H1 (cell line): Measurements from ENCODE around the gene TBL2. TPM values are rescaled to one million over a fixed set of nuclear protein-coding genes. Genes with fewer than 3 reads are reported as not detected.

Source experiments
- CTCF ChIA-PET: fragments of 300-600 bp; sonication (Branson Sonifier 250); formaldehyde crosslinking; loops from one replicate; lab custom pipeline; 2021; ENCODE audit not compliant: partially characterized antibody; lab: Charles Lee
- POLR2A ChIA-PET: fragments of 300-600 bp; sonication (Branson Sonifier 250); formaldehyde crosslinking; loops from one replicate; lab custom pipeline; 2021; ENCODE audit warnings: inconsistent platforms; ENCODE audit not compliant: partially characterized antibody; lab: Charles Lee
- DNase-seq, 2 experiments: peaks; one replicate each; pipeline versions ENCODE4 v3.0.0 to v3.0.0-alpha.2; 2010 to 2022; ENCODE audit warnings: low spot score in 2 of 2, low read depth in 1 of 2, mixed read lengths in 1 of 2
- FAIRE-seq: peaks from 2 replicates; lab custom pipeline; 2011; peaks lifted over from hg19 to GRCh38; lab: Jason Lieb, UNC
- H2AFZ ChIP-seq: 2 replicates; pipeline ENCODE4 v1.8.1; 2012; ENCODE audit warnings: low read length, inconsistent platforms
- H2AK5ac ChIP-seq: 2 replicates; pipeline ENCODE4 v1.6.1; 2013; ENCODE audit warnings: low read depth, low read length
- H2BK120ac ChIP-seq: replicated peaks from 2 replicates; pipeline ENCODE3; 2013; ENCODE audit warnings: low read depth, low read length, inconsistent platforms
- H2BK12ac ChIP-seq: 2 replicates; pipeline ENCODE4 v1.6.1; 2013; ENCODE audit warnings: low read depth, low read length
- H2BK15ac ChIP-seq: 2 replicates; pipeline ENCODE4 v1.6.1; 2013; ENCODE audit warnings: low read length
- H2BK20ac ChIP-seq: 2 replicates; pipeline ENCODE4 v1.6.1; 2013; ENCODE audit warnings: low read length
- H2BK5ac ChIP-seq: 2 replicates; pipeline ENCODE4 v1.6.1; 2013; ENCODE audit warnings: low read depth, low read length
- H3K14ac ChIP-seq: 2 replicates; pipeline ENCODE4 v1.6.1; 2013; ENCODE audit warnings: inconsistent platforms; ENCODE audit not compliant: insufficient read length
- H3K18ac ChIP-seq: 2 replicates; pipeline ENCODE4 v1.6.1; 2013; ENCODE audit warnings: low read length; ENCODE audit errors: extremely low read depth
- H3K23ac ChIP-seq: 2 replicates; pipeline ENCODE4 v1.6.1; 2013; ENCODE audit warnings: inconsistent platforms; ENCODE audit not compliant: insufficient read length
- H3K23me2 ChIP-seq: 2 replicates; pipeline ENCODE4 v1.6.1; 2013; ENCODE audit warnings: low read depth, low read length
- H3K27ac ChIP-seq: 2 replicates; pipeline ENCODE4 v1.6.1; 2011; ENCODE audit warnings: low read depth, low read length, inconsistent platforms
- H3K27me3 ChIP-seq, 4 experiments: replicated peaks in 1 of 4; 1 replicate in 1 of 4; 2 replicates in 3 of 4; pipeline versions ENCODE4 v1.6.1 to v1.8.1; 2011 to 2013; ENCODE audit warnings: low read length in 3 of 4, mild to moderate bottlenecking in 3 of 4, inconsistent platforms in 2 of 4, mixed read lengths in 2 of 4, moderate library complexity in 1 of 4; ENCODE audit not compliant: control insufficient read depth in 3 of 4, insufficient read depth in 3 of 4; ENCODE audit errors: extremely low read depth in 1 of 4
- H3K36me3 ChIP-seq, 4 experiments: 2 replicates each; pipeline versions ENCODE4 v1.6.1 to v1.8.1; 2011 to 2013; ENCODE audit warnings: mild to moderate bottlenecking in 4 of 4, low read length in 3 of 4, moderate library complexity in 2 of 4, control low read depth in 1 of 4, inconsistent platforms in 1 of 4; ENCODE audit not compliant: insufficient read depth in 4 of 4, control insufficient read depth in 2 of 4
- H3K4ac ChIP-seq: replicated peaks from 2 replicates; pipeline ENCODE3; 2013; ENCODE audit warnings: low read length, low read depth, mixed read lengths, inconsistent platforms; ENCODE audit not compliant: insufficient read length
- H3K4me1 ChIP-seq, 4 experiments: replicated peaks in 1 of 4; 1 replicate in 1 of 4; 2 replicates in 3 of 4; pipeline versions ENCODE4 v1.6.1 to v1.8.1; 2011 to 2013; ENCODE audit warnings: low read length in 3 of 4, inconsistent platforms in 2 of 4, mixed read lengths in 1 of 4; ENCODE audit not compliant: insufficient read depth in 4 of 4, control insufficient read depth in 3 of 4
- H3K4me2 ChIP-seq, 2 experiments: 2 replicates each; pipeline versions ENCODE4 v1.6.1 to v1.8.1; 2011 to 2013; ENCODE audit warnings: low read depth in 2 of 2, low read length in 2 of 2, control low read depth in 1 of 2, inconsistent platforms in 1 of 2, mild to moderate bottlenecking in 1 of 2; ENCODE audit not compliant: insufficient read depth in 1 of 2
- H3K4me3 ChIP-seq, 4 experiments: fragments of 200-600, 300-600 bp in 1 of 4; sonication (generic), shearing (Covaris generic), sonication (Bioruptor Twin) in 1 of 4; 2 replicates each; pipeline versions ENCODE4 v1.5.1 to v1.8.1; 2011 to 2016; ENCODE audit warnings: low read length in 4 of 4, low read depth in 3 of 4, control low read depth in 2 of 4, inconsistent platforms in 2 of 4, mild to moderate bottlenecking in 2 of 4, mixed read lengths in 1 of 4, moderate library complexity in 1 of 4; ENCODE audit not compliant: insufficient read depth in 2 of 4; ENCODE audit errors: extremely low read depth in 1 of 4
- H3K56ac ChIP-seq: replicated peaks from 2 replicates; pipeline ENCODE3; 2013; ENCODE audit warnings: low read depth, mild to moderate bottlenecking, mixed read lengths, low read length, inconsistent platforms; ENCODE audit not compliant: insufficient read length
- H3K79me1 ChIP-seq: 2 replicates; pipeline ENCODE4 v1.6.1; 2013; ENCODE audit warnings: low read depth, low read length, control low read depth
- H3K79me2 ChIP-seq, 2 experiments: 2 replicates each; pipeline versions ENCODE4 v1.6.1 to v1.8.1; 2012 to 2013; ENCODE audit warnings: low read length in 2 of 2, mild to moderate bottlenecking in 2 of 2, inconsistent platforms in 1 of 2; ENCODE audit not compliant: insufficient read depth in 2 of 2, control insufficient read depth in 1 of 2
- H3K9ac ChIP-seq, 4 experiments: replicated peaks in 1 of 4; 1 replicate in 1 of 4; 2 replicates in 3 of 4; pipeline versions ENCODE4 v1.6.1 to v1.8.1; 2011 to 2013; ENCODE audit warnings: low read depth in 3 of 4, low read length in 3 of 4, control low read depth in 2 of 4, mild to moderate bottlenecking in 2 of 4, moderate library complexity in 2 of 4, inconsistent platforms in 1 of 4; ENCODE audit errors: extremely low read depth in 1 of 4
- H3K9me3 ChIP-seq, 2 experiments: 2 replicates each; pipeline versions ENCODE4 v1.6.1 to v1.8.1; 2012 to 2013; ENCODE audit warnings: mild to moderate bottlenecking in 2 of 2, moderate library complexity in 2 of 2, control low read depth in 1 of 2, inconsistent platforms in 1 of 2, low read depth in 1 of 2, low read length in 1 of 2, mixed read lengths in 1 of 2; ENCODE audit not compliant: insufficient read depth in 2 of 2
- H4K20me1 ChIP-seq, 2 experiments: replicated peaks in 1 of 2; 2 replicates each; pipeline versions ENCODE3 to v1.8.1; 2011 to 2013; ENCODE audit warnings: inconsistent platforms in 2 of 2, low read length in 2 of 2, mild to moderate bottlenecking in 1 of 2; ENCODE audit not compliant: insufficient read depth in 2 of 2, control insufficient read depth in 1 of 2
- H4K5ac ChIP-seq: 2 replicates; pipeline ENCODE4 v1.6.1; 2013; ENCODE audit warnings: low read length, low read depth, mixed read lengths, inconsistent platforms; ENCODE audit not compliant: insufficient read length
- H4K8ac ChIP-seq: 2 replicates; pipeline ENCODE4 v1.8.0; 2013; ENCODE audit warnings: mild to moderate bottlenecking, moderate library complexity, low read length, inconsistent platforms; ENCODE audit not compliant: insufficient read depth; ENCODE audit errors: extremely low read depth
- H4K91ac ChIP-seq: replicated peaks from 2 replicates; pipeline ENCODE3; 2013; ENCODE audit warnings: low read length, mixed read lengths, inconsistent platforms; ENCODE audit not compliant: insufficient read length
- BRCA1 ChIP-seq: IDR thresholded peaks from 2 replicates; pipeline ENCODE4 v1.6.1; 2012; ENCODE audit warnings: low read depth, low read length, improper control_type of control experiment
- CHD1 ChIP-seq: IDR thresholded peaks from 2 replicates; pipeline ENCODE4 v1.6.1; 2012; ENCODE audit warnings: low read depth, low read length, improper control_type of control experiment
- HDAC2 ChIP-seq, 2 experiments: fragments of 300-600 bp in 1 of 2; sonication (generic) in 1 of 2; IDR thresholded peaks; 2 replicates each; pipeline ENCODE4 v1.6.1; 2011 to 2012; ENCODE audit warnings: low read depth in 2 of 2, low read length in 2 of 2, mild to moderate bottlenecking in 2 of 2, moderate library complexity in 2 of 2, borderline replicate concordance in 1 of 2, inconsistent platforms in 1 of 2
- RBBP5 ChIP-seq: IDR thresholded peaks from 2 replicates; pipeline ENCODE4 v1.7.1; 2012; ENCODE audit warnings: low read depth, mild to moderate bottlenecking, inconsistent platforms, low read length, moderate library complexity, borderline replicate concordance
- RFX5 ChIP-seq: IDR thresholded peaks from 2 replicates; pipeline ENCODE4 v1.6.1; 2011; ENCODE audit warnings: low read depth, low read length, improper control_type of control experiment, borderline replicate concordance
- WGBS, 2 experiments: shearing (Covaris generic) in 1 of 2; methylation state at CpG; one replicate each; pipeline versions ENCODE4 v1.1.6 to v1.1.7; 2013 to 2015; ENCODE audit warnings: low lambda C conversion rate in 2 of 2, mixed read lengths in 2 of 2, inconsistent platforms in 1 of 2, low coverage in 1 of 2, missing lambda C conversion rate in 1 of 2; ENCODE audit not compliant: insufficient replicate concordance in 2 of 2, insufficient coverage in 1 of 2, insufficient read length in 1 of 2; ENCODE audit errors: extremely low coverage in 1 of 2, missing lambda C conversion rate in 1 of 2; 5-methylcytosine and 5-hydroxymethylcytosine counted together
- polyA plus RNA-seq, 7 experiments: library from polyadenylated mRNA; depleted of rRNA in 3 of 7; stranded (reverse) in 5 of 7; unstranded in 2 of 7; fragments of >200 nt in 5 of 7; fragments of 200-250 nt in 2 of 7; gene quantifications; 1 replicate in 5 of 7; 2 replicates in 1 of 7; 4 replicates in 1 of 7; pipeline versions ENCODE4 v1.2.1 to v1.2.3, GENCODE V29; 2011 to 2013; ENCODE audit warnings: missing spikeins in 2 of 7, mixed read lengths in 2 of 7
- total RNA-seq: library from RNA; stranded (reverse); fragmentation: NEBNext Ultra II Directional; extraction: Animal tissue kit (Norgen Biotek cat#: 25700); gene quantifications from 2 replicates; pipeline ENCODE4 v1.2.1, GENCODE V29; 2021
- TF ChIP-seq, protein P1 (sequence below): IDR thresholded peaks from 2 replicates; pipeline ENCODE4 v1.6.1; 2012; ENCODE audit warnings: inconsistent platforms

TBL2 gene
- total and polyA plus RNA-seq, 2 of the 8 experiments (the other 6 are each of a cell fraction or from before 2014, with no cell fraction given) = 25.8 to 29.7 TPM

DNA sequence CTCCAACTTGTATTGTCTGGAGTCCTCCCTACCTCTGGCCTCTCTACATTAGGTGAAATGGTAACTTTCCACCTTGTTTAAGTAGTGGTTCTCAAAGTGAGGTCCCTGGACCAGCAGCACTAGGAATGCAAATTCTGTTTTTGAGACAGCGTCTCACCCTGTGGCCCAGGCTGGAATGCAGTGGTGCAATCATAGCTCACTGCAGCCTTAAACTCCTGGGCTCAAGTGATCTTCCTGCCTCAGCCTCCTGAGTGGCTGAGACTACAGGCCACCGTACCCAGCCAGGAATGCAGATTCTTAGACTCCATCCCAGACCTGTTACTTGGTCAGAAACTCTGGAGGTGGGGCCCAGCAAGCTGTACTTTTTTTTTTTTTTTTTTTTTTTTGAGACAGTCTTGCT, 6.8 kb upstream of the TBL2 start:
- Histone ChIP-seq H3K27me3 (peaks cover 0 to 19% (median 10%) of the 10 kb centered on the region in 4 experiments; a peak in 4 of 7 replicates), H2BK12ac (no peak overlapping the region)
- TF ChIP-seq RFX5 = no peak
- no peak for TF ChIP-seq CHD1
- TF ChIP-seq RBBP5 = no peak
- no peak for TF ChIP-seq HDAC2 (IDR thresholded peaks at IDR 0.05; ENCODE audit: borderline replicate concordance in 1 of 2, low read depth in 2 of 2, low read length in 2 of 2)
- no peak for TF ChIP-seq BRCA1
- TF ChIP-seq, protein P1, sequence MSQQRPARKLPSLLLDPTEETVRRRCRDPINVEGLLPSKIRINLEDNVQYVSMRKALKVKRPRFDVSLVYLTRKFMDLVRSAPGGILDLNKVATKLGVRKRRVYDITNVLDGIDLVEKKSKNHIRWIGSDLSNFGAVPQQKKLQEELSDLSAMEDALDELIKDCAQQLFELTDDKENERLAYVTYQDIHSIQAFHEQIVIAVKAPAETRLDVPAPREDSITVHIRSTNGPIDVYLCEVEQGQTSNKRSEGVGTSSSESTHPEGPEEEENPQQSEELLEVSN = no peak
- TF ChIP-seq, all 59 proteins: peak for 0
- H3K9me3 ChIP-seq = no peaks in the 10 kb centered on the region
- H3K14ac ChIP-seq = no peak overlapping the region
- H3K79me1 ChIP-seq = no peaks in the 10 kb centered on the region
- H3K4me1 ChIP-seq = no peaks in the 10 kb centered on the region
- H3K9ac ChIP-seq = no peak overlapping the region
- no peak overlapping the region for H3K4me3 ChIP-seq
- no peak overlapping the region for H4K8ac ChIP-seq
- H4K5ac ChIP-seq = no peak overlapping the region
- no peak overlapping the region for H2AFZ ChIP-seq
- no peak overlapping the region for H3K4ac ChIP-seq
- ChIA-PET POLR2A (interaction anchor here (0.7 to 1.4 kb wide), 3 partner anchors 14 to 153 kb away, joined by 3 read pairs; no protein-coding TSS in a partner anchor), CTCF (interaction anchor here (0.5 to 4.5 kb wide), 3 partner anchors 21 to 112 kb away, joined by 3 to 29 read pairs (median 4); no protein-coding TSS in a partner anchor)
- H4K91ac ChIP-seq = no peak overlapping the region
- H4K20me1 ChIP-seq = peaks cover 0 to 2% of the 10 kb centered on the region in 2 experiments
- H3K23ac ChIP-seq = no peak overlapping the region
- no peaks in the 10 kb centered on the region for H3K23me2 ChIP-seq
- H3K27ac ChIP-seq = no peak overlapping the region
- DNase-seq (no peak), FAIRE-seq (no peak)
- H2BK120ac ChIP-seq = no peak overlapping the region
- no peak overlapping the region for H2AK5ac ChIP-seq
- no peaks in the 10 kb centered on the region for H3K36me3 ChIP-seq
- no peaks in the 10 kb centered on the region for H3K79me2 ChIP-seq
- no peak overlapping the region for H3K18ac ChIP-seq
- no peak overlapping the region for H2BK15ac ChIP-seq
- no peak overlapping the region for H2BK20ac ChIP-seq
- no peak overlapping the region for H3K4me2 ChIP-seq
- WGBS, 2 experiments = 84% methylated on average over 2 of the region's 2 CpGs; no CpG with 5 or more reads in 1 of the 2 experiments
- H2BK5ac ChIP-seq = no peak overlapping the region
- H3K56ac ChIP-seq = no peak overlapping the region
